GM19023 (cell line): ENCODE data around the gene GBP5.

Source experiments
- ATAC-seq: cut with Tn5 transposase; IDR thresholded peaks from one replicate; pipeline ENCODE4 v1.9.1; 2021; ENCODE audit warnings: mild to moderate bottlenecking, moderate library complexity; ENCODE audit not compliant: unreplicated experiment

The GBP5 gene, protein sequence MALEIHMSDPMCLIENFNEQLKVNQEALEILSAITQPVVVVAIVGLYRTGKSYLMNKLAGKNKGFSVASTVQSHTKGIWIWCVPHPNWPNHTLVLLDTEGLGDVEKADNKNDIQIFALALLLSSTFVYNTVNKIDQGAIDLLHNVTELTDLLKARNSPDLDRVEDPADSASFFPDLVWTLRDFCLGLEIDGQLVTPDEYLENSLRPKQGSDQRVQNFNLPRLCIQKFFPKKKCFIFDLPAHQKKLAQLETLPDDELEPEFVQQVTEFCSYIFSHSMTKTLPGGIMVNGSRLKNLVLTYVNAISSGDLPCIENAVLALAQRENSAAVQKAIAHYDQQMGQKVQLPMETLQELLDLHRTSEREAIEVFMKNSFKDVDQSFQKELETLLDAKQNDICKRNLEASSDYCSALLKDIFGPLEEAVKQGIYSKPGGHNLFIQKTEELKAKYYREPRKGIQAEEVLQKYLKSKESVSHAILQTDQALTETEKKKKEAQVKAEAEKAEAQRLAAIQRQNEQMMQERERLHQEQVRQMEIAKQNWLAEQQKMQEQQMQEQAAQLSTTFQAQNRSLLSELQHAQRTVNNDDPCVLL

DNA sequence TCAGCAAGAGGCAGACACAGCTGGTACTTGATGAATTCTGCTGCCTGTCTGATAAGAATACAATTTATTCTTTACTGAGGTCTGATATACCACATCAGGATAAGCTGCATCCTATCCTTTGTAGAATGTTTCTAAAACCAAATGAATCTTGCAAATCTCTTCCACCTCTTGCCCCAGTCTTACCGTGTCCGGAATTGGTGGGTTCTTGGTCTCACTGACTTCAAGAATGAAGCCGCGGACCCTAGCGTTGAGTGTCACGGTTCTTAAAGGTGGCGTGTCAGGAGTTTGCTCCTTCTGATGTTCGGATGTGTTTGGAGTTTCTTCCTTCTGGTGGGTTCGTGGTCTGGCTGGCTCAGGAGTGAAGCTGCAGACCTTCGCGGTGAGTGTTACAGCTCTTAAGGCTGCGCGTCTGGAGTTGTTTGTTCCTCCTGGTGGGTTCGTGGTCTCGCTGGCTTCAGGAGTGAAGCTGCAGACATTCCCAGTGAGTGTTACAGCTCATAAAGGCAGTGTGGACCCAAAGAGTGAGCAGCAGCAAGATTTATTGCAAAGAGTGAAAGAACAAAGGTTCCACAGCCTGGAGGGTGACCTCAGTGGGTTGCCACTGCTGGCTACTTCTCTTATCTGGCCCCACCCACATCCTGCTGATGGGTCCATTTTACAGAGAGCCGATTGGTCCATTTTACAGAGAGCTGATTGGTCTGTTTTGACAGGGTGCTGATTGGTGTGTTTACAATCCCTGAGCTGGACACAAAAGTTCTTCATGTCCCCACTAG lies at the start of gene GBP5:
Gene GBP5, minus strand, starts transcription at position 592 of the 773 bp plus-strand sequence. CDS start 3,305 bp downstream, outside the sequence.
- ATAC-seq = peak; percentile 87

DNA sequence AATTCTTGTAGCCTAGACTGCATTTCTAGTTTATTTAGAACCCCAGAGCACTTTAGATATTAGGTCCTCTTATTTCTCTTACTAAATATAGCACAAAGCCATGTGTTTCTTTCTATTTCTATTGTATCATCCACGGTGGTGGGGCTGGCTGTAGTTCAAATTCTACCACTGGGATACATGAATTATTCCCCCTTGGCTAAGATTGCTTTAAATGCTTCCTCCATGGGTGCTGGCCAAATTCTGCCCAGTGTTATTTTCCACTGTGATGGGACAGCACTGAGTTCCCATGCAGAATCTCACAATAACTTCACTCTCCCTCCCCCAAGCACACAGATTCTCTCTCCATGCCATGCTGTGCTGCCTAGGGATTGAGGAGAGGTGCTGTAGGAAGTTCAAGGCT lies 49.7 kb upstream of the GBP5 start:
- no peak for ATAC-seq

DNA sequence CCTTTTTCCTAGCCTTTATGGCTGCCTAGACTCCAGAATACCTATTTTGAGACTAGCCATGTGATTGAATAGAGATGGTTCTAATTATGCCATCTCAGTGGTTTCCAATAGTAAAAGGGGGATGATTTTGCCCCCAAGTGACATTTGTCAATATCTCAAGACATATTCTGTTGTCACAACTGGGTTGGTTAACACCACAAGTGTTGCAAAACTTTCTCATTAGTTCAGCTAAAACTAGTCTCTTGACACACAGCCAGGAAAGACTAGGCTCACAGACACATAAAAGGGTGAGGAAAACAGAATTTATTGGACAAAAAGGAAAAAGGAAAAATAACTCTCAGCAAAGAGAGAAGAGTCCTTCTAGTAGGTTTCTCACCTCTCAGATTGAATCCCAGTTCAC lies 39.9 kb upstream of the GBP5 start:
- no peak for ATAC-seq

DNA sequence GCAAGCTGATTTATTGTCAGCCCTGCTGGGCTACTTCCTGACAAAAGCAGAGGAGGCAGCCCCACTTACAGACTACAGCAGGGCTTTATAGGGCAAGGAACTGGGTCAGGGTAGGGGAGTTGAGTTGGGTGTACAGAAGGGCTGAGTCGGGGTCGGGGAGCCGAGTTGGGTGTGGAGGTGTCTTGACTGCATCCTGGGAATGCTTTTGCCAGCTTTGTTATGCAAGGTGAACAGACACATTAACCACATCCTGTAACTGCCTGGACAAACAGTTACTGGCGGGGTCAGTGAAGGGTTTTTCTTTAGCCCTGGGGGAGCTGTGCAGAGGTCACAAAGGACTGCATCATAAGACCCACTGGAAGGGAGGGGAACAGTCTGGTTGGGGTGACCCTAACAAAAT lies 39.1 kb upstream of the GBP5 start:
- no peak for ATAC-seq

DNA sequence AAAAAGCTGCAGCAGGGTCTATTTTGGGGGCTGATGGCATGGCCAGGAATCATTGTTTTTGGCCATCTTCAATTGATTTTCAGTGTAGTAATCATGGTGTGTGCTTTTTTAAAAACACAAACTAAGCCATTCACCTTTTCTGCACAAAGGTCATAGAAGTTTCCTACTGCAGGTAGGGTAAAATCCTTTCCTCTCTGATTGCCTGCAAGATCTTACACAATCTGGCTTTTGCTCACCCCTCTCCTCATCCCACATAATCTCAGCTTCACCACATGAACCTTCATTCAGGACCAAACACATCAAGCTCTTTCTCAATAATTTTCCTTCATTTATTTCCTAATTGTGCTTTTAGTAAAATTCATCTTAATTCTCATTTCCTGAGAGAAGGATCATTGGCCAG lies 38.3 kb upstream of the GBP5 start:
- peak; percentile 14 for ATAC-seq

DNA sequence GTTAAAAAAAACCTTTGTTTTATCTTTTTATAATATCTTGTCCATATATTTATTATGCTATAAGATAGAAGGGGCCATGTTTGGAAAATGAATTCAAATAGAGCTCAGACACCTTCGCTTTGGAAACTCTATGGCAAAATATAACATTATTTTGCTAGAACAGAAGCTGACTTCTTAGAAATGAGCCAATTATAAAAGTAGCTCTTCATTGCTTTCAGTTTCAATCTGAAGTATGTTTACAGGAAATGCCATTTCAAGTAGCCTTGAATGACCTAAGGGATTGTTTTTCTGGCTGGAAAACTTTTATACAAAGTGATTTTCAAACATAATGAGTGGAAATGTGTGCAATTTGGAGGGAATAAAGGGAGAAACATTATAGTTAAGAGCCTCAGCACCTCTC lies 37.8 kb upstream of the GBP5 start:
- peak; percentile 76 for ATAC-seq

DNA sequence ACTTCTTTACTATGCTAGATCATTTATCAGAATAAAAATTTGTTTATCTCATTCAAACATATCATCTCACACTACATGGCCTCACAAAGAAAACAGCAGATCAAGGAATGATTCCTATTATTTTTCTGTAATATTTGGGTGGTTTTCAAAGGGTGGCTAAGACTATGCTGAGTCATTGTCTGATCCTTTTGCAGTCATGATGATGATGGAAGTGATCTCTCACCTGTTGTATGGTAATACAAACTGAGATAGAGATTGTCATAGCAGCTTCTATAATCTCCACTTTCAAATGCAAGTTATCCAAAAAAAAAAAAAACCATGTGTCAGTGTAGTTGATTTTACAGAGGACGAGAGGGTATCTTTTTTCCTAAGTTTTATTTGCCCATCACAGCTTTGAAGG lies 37.2 kb upstream of the GBP5 start:
- no peak for ATAC-seq

DNA sequence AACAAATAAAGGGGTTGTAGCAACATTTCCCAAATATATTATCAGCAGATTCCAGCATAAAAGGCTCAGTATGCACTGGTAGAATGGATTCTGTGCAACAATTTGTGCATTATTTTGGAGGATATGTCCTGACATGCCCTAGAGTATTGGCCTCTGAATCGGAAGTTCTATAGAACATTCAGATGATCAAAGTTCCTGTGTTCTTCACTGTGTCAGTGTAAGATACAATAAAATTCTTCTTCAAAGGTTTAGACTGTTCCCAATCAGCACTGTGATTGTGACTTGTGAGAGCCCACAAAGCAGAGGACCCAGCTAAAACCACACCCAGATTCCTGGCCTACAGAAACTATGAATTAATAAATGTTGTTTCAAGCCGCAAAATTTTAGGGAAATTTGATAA lies 33.6 kb upstream of the GBP5 start:
- no peak for ATAC-seq

DNA sequence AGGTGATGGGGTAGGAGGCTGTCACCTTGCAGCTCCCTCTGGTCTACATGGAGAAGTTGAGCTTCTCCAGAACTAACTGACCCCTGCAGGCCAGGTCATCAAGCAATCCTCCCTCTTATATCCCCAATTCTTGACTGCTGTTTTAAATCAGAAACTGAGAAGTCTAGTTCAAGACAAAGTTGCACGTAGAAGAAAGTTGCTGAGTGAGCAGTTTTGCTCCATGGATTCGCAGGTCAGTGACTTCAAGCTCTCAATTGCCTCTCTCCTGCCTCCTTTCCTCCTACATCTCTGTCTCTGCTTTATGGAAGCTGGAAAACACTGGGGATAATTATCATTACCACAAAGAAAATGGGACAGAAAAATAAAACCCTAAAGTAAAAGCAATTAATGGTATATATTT lies 32.8 kb upstream of the GBP5 start:
- no peak for ATAC-seq

DNA sequence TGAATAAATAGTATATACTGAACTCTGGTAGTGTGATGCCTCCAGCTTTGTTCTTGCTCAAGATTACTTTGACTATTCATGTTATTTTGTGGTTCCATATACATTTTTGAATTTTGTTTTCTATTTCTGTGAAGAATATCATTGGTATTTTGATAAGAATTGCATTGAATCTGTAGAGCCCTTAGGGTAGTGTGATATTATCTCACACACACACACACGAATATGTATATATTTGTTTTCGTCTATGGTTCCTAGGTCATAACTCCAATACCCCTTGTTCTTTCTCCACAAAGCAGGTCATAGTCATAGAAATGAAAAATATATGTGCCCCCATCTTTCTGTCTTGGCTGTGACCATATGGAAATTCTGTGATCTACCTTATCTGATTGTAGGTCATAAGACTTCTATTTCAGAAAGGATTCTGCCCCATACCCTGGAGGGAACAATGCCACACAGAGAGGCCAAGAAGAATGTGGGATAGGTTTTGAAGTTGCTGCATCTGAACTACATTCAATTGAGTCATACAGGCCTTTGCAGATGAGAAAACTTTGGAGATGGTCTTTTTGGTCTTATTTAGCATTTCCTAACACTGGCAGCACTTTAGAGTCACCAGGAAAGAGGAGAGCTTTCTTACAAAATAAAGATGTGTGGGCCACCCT lies 32.0 kb upstream of the GBP5 start:
- no peak for ATAC-seq

DNA sequence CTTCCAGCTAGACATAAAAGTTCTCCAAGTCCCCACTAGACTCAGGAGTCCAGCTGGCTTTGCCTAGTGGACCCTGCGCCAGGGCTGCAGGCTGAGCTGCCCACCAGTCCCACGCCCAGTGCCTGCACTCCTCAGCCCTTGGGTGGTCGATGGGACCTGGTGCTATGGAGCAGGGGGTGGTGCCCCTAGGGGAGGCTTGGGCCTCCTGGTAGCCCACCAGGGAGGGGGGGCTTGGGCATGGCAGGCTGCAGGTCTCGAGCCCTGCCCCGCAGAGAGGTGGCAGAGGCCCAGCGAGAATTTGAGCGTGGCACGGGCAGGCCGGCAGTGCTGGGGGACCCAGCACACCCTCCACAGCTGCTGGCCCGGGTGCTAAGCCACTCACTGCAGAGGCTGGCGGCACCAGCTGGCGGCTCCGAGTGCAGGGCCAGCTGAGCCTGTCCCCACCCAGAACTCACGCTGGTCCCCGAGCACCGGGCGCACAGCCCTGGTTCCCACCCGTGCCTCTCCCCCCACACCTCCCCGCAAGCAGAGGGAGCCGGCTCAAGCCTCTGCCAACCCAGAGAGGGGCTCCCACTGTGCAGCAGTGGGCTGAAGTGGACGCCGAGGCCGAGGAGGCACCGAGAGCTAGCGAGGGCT lies 30.2 kb upstream of the GBP5 start:
- no peak for ATAC-seq

DNA sequence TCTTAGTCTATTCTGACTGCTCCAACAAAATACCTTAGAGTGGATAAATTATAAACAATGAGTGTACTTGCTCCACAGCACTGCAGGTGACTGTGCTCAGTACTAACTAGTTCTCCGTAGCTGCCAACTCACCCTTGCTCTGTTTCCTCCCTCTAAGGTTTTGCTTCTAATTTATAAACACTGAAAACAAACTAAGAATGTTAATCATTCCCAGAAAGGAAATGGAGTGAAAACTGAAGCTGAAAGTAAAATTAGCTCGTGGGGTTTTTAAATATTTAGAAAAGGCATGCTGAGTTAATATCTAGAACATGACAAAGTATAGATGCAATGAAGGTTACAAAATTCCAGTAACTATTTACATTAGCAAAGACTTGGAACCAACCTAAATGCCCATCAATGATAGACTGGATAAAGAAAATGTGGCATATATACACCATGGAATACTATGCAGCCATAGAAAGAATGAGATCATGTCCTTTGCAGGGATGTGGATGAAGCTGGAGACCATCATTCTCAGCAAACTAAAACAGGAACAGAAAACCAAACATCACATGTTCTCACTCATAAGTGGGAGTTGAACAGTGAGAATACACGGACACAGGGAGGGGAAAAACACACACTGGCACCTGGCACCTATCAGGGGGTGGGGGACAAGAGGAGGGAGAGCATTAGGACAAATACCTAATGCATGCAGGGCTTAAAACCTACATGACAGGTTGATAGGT lies 27.2 kb upstream of the GBP5 start:
- ATAC-seq = peak; percentile 91

DNA sequence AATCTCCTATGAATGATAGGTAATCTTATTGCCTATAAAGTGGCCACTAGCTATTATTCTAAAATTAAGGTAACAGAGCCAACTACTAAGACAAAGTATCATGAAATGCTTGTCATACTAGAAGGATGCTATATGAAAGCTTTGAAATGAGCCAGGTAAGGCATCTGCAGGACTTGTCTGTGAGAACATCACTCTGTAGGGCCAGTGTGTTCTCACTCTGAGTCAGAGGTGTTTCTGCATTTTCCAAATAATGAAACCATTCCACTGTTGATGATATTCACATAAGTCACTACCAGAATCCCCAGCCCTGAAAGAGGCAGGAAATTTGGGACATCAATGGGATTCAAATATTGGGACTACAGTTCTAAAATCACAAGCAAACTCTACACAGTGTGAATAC lies 25.8 kb upstream of the GBP5 start:
- ATAC-seq = no peak

DNA sequence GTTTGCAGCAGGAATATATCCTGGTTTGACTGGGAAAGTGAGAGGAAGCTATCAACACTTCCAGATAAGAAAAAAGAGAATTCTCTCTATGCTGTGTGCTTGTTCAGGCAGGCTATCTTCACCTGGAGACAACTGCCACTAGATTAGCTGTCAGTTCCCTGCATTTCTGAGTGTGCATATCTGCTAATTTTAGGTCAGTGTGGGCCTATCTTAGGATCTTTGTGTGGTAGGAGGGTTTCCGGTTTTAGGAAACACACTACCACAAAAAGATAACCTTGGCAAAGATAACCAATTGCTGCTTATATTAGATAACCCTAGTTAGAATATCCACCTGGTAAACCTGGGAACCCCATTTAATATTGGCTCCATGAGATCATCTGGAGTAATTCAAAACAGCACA lies 22.5 kb upstream of the GBP5 start:
- no peak for ATAC-seq

DNA sequence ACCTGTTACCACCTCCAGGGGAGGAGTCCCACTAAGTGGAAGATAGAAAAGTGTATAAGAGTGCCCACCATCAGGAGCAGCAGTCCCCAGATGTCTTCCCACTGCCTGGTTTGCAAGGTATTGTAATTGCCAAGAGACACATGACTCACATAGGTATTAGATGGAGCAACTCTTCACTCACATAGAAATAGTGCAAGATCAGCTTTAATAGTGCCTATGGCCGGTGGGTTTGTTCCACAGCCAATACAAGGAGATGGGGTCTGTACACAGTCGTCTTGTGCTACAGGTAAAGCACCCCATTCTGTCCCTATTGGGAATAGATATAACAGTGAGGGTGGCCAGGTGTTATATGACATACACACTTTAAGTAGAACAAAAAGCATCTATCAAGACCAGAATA lies 18.6 kb upstream of the GBP5 start:
- ATAC-seq = no peak

DNA sequence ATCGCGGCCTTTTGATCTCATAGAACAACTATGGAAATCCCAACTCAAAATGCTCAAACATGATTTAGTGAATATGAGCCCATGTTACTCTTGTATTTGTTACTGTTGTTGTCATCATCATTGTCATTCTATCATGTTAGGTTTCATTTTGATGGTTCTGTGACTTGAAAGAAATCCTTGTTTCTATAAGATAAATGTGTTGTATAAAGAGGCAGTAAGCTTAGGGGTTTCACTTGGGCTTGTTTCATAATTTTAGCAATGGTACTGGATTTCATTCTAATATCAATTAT lies 15.3 kb upstream of the GBP5 start:
- ATAC-seq = no peak

DNA sequence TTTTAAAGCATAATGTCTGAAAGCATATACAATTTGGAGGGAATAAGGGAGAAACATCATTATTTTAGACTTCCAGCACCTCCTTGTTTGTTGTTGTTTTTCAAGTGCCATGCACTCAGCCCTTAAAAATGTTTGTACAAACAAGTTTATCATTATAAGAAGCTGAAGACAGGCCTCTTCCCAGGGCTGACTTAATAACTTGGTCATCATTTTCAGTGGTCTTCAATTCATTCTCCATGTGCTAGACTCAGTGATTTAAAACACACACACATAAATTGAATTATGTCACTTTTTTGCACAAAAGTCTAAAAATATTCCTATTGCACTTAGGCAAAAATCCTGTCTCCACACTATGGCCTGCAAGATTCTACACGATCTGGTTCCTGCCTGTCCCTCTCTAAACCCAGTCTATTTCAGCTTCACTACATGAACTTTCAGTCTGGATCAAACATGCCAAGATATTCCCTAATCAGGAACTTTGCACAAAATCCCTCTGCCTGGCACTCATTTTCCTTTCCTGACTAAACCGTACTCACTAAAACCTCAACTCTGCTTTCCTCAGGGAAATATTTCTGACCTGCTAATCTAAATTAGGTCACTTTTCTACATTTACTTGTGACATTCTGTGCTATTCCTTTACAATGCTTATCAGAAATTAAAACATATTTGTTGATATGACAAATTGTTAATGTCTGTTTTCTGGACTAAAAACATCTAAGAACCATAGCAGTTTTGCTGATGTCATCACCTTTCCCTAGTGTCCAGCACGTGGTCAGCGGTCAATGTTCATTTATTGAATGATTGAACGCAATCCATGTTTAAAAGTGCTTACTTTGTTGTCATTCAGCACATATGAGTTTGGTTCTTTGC lies 14.8 kb upstream of the GBP5 start:
- ATAC-seq = no peak

DNA sequence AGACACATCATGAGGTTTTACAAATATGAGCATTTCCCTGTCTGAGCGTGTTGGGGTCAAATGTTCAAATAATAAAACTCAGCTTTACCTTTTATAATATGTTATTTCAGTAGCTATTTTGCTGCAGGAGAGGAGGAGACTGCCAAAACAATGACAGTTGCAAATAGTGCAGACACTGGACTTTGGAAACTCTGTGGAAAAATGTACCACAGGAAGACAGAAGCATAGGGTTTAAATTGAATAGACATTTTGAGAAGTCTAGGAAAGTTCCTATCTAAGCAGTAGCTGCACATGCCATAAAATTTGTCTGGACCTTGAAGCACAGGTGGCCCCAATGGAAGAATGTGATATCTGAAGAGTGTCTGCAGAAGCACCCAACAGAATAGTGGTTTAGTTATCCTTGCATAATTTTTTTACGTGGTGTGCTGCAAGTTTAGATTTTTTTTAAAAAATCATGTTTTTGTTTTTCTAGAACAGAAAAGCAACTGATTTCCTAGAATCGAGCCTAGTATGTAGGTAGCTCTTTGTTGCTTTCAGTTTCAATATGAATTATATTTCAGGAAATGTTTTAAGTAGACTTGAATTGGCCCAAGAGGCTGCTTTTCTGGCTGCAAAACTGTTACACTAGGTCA lies 14.0 kb upstream of the GBP5 start:
- peak; percentile 84 for ATAC-seq

DNA sequence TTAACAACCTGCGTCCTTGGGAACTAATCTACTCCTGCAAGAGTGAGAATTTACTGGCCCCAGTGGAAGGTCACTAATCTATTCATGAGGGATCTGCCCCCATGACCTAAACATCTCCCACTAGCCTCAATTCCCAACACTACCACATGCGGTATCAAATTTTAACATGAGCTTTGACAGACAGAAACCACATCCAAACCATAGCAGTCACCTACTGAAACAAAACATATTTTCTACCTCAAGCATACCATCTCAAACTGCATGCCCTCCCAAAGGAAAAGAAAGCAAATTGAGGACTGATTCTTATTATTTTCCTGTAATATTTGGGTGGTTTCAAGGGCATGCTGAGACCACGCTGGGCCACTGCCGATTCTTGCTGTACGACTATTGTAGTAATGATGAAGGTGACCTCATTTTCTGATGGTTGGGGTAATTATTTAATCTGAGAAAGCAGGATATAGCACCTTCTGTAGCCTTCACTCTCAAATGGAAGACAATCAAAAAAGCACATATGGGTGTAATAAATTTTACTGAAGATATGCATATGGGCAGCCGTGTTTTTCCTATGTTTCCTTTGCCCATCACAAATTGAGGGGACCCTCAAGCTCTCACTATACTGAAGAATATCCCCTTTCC lies 13.2 kb upstream of the GBP5 start:
- no peak for ATAC-seq
